Pulmonary artery endothelial cell (primary cell): ENCODE measurements around the gene ARHGAP30. TPM values are rescaled to one million over a fixed set of nuclear protein-coding genes. Genes with fewer than 3 reads are reported as not detected.

Source experiments
- DNase-seq: peaks from one replicate; pipeline ENCODE4 v3.0.0-alpha.2; 2011; ENCODE audit warnings: low read depth, low spot score
- total RNA-seq: library from RNA; depleted of rRNA; stranded (reverse); fragments of >200 nt; gene quantifications from 2 replicates; pipeline ENCODE4 v1.2.3, GENCODE V29; 2014

ARHGAP30 gene
- total RNA-seq, 1 donor from 2014 or later: not detected

- DNase-seq: no peak
These were observed 21.4 kb upstream of the ARHGAP30 start for GRCh38 chr1:161091093-161091492.

- no peak for DNase-seq
These were observed 20.9 kb upstream of the ARHGAP30 start for GRCh38 chr1:161090617-161091016.

- DNase-seq: no peak
These were observed 20.2 kb upstream of the ARHGAP30 start for GRCh38 chr1:161089938-161090337.

- DNase-seq: no peak
These were observed 19.7 kb upstream of the ARHGAP30 start, which contains the start of gene NECTIN4 for GRCh38 chr1:161089251-161089924. NECTIN4 (minus strand) TSS chr1:161089558; CDS start chr1:161089296, 262 bp downstream.

- DNase-seq: no peak
These were observed 19.0 kb upstream of the ARHGAP30 start for GRCh38 chr1:161088587-161089110.

GRCh38 chr1:161086457-161086856 lies 16.8 kb upstream of the ARHGAP30 start:
- no peak for DNase-seq

- no peak for DNase-seq
These were observed 15.5 kb upstream of the ARHGAP30 start for GRCh38 chr1:161085165-161085564.

- no peak for DNase-seq
These were observed 14.9 kb upstream of the ARHGAP30 start for GRCh38 chr1:161084597-161084988.

- DNase-seq: no peak
These were observed 14.3 kb upstream of the ARHGAP30 start for GRCh38 chr1:161083748-161084596.

- DNase-seq: no peak
These were observed 13.5 kb upstream of the ARHGAP30 start for GRCh38 chr1:161082996-161083747.

- no peak for DNase-seq
These were observed 12.8 kb upstream of the ARHGAP30 start for GRCh38 chr1:161082483-161082882.

- DNase-seq: no peak
These were observed 11.8 kb upstream of the ARHGAP30 start for GRCh38 chr1:161081519-161081918.

- no peak for DNase-seq
These were observed 11.0 kb upstream of the ARHGAP30 start for GRCh38 chr1:161080441-161081405.

GRCh38 chr1:161079436-161080110 lies 9.9 kb upstream of the ARHGAP30 start:
- DNase-seq: no peak

GRCh38 chr1:161077426-161077825 lies 7.7 kb upstream of the ARHGAP30 start:
- no peak for DNase-seq

- DNase-seq: no peak
These were observed 6.7 kb upstream of the ARHGAP30 start for GRCh38 chr1:161076410-161076809.

GRCh38 chr1:161074676-161075368 lies 5.1 kb upstream of the ARHGAP30 start:
- DNase-seq: no peak

- DNase-seq: no peak
These were observed 3.9 kb upstream of the ARHGAP30 start for GRCh38 chr1:161073474-161074121.
